SK-N-DZ (cell line): Measurements from ENCODE around the gene CHIT1.

Experiments used
- DNase-seq: peaks from one replicate; pipeline ENCODE4 v3.0.0-alpha.2; 2015; ENCODE audit warnings: low spot score

The CHIT1 gene

GRCh38 chr1:203189951-203190352 is 39.5 kb downstream of the CHIT1 start:
- DNase-seq: no peak

- DNase-seq: no peak
These were observed 40.7 kb downstream of the CHIT1 start for GRCh38 chr1:203188686-203189232.

- DNase-seq: no peak
These were observed 41.7 kb downstream of the CHIT1 start for GRCh38 chr1:203187689-203188264.

- no peak for DNase-seq
These were observed 42.2 kb downstream of the CHIT1 start for GRCh38 chr1:203187304-203187685.

- no peak for DNase-seq
These were observed 42.8 kb downstream of the CHIT1 start, which contains the start of gene CHI3L1 for GRCh38 chr1:203186446-203187303. Gene CHI3L1, minus strand, starts transcription at chr1:203186704. Its CDS starts 81 bp downstream, at chr1:203186623.

- no peak for DNase-seq
These were observed 43.4 kb downstream of the CHIT1 start for GRCh38 chr1:203186091-203186445.

- DNase-seq: no peak
These were observed 43.9 kb downstream of the CHIT1 start for GRCh38 chr1:203185585-203185984.

- DNase-seq: no peak
These were observed 44.4 kb downstream of the CHIT1 start for GRCh38 chr1:203185061-203185461.

GRCh38 chr1:203184467-203184866 is 45.0 kb downstream of the CHIT1 start:
- no peak for DNase-seq

- DNase-seq: no peak
These were observed 45.6 kb downstream of the CHIT1 start for GRCh38 chr1:203183828-203184227.

- no peak for DNase-seq
These were observed 47.0 kb downstream of the CHIT1 start for GRCh38 chr1:203182387-203182953.

- no peak for DNase-seq
These were observed 47.7 kb downstream of the CHIT1 start for GRCh38 chr1:203181586-203182386.

GRCh38 chr1:203180611-203181330 is 48.7 kb downstream of the CHIT1 start:
- DNase-seq: no peak

GRCh38 chr1:203179667-203180005 is 49.8 kb downstream of the CHIT1 start:
- no peak for DNase-seq

GRCh38 chr1:203178821-203179666 is 50.4 kb downstream of the CHIT1 start:
- DNase-seq: no peak

- no peak for DNase-seq
These were observed 51.4 kb downstream of the CHIT1 start for GRCh38 chr1:203178083-203178482.

- no peak for DNase-seq
These were observed 51.9 kb downstream of the CHIT1 start for GRCh38 chr1:203177470-203178039.

- DNase-seq: no peak
These were observed 52.5 kb downstream of the CHIT1 start for GRCh38 chr1:203177036-203177405.

- no peak for DNase-seq
These were observed 53.0 kb downstream of the CHIT1 start for GRCh38 chr1:203176273-203177035.
